SW480 (cell line): Measurements from ENCODE around the gene PTPRE.
A peak's percentile ranks its signal among the peaks of the same experiment; 100 is the strongest.

Experiments used
- DNase-seq: peaks from one replicate; pipeline ENCODE4 v3.0.0-alpha.2; 2016; ENCODE audit warnings: low spot score

Gene PTPRE

GRCh38 chr10:127926455-127926854, 19.6 kb downstream of the PTPRE start:
- DNase-seq, result no peak

GRCh38 chr10:127928021-127928806, 21.3 kb downstream of the PTPRE start:
- no peak for DNase-seq

GRCh38 chr10:127932521-127933270, 25.8 kb downstream of the PTPRE start:
- no peak for DNase-seq

GRCh38 chr10:127933271-127933670, 26.4 kb downstream of the PTPRE start:
- no peak for DNase-seq

DNA sequence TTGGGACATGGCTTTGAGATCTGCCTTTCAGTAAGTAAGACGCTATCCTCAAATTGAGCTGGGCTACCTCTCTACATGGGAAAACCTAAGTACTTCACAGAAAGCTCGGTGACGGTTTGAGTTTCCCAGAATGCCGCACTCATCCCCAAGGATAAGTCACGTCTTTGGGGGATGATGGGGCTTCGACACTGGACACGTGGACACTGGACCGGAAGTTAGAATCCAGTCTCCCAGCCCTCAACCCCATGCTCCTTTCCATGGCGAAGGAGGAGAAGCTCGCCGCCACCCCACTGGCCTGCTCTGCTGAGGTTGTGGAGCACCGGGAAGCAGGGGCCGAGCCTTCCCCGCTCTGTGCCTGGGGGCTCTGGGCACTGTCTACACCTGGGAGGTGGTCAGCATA, 27.5 kb downstream of the PTPRE start:
- no peak for DNase-seq

DNA sequence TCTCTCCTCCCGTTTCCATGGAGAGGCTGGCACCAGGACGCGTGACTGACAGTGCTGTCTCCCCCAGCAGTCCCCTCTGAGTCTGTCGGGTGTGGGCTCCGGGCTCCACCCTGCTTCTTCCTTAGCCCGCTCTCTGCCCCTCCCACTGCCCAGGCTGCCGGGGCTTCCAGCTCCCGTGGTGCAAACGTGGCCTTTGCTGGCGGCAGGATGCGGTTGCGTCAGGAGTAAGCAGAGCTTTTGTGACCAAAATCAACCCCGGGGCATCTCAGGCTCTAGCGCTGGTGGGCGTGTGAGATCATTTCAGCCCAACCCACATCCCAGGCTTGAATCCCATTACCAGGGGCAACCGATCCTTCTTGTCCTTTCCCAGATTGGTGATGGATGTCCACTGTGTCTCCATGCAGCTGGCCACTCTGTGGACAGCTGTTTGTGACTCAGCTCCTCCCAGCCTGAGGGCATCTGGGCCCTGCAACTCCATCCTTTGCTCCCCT, 28.2 kb downstream of the PTPRE start:
- DNase-seq, result no peak

GRCh38 chr10:127937069-127937468, 30.2 kb downstream of the PTPRE start:
- DNase-seq, result no peak

DNA sequence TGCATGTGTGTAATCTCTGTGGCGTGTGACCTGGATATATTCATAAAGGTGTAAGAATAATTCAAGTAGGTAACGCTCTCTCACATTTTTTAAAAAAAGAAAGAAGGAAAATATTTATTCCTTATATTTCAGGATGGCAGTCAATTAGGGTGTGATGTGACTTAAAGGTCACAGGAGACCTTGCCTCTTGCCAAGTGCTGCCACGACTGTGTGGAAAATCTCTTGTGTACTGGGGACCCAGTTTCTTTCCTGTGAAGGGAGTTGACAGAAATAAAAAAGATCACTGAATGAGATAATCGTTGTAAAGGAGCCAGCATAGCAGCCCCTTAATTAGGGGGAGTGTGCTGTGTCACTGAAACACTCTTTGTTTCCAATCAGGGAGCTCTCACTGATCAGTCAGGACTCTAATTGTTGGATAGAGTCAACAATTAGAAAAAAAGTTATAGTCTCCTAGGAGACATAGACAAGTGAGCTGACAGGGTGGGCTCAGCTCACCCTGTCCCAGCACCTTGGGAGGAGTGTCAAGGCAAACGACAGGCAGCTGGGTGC, 31.1 kb downstream of the PTPRE start:
- DNase-seq, result no peak

GRCh38 chr10:127939786-127940330, 33.0 kb downstream of the PTPRE start:
- peak; percentile 18 for DNase-seq

- DNase-seq, result no peak
Observed at GRCh38 chr10:127940866-127941640, 34.1 kb downstream of the PTPRE start.

GRCh38 chr10:127942811-127943210, 35.9 kb downstream of the PTPRE start:
- DNase-seq, result peak; percentile 40

GRCh38 chr10:127943336-127943910, 36.5 kb downstream of the PTPRE start:
- DNase-seq, result no peak

- DNase-seq, result no peak
Observed at GRCh38 chr10:127944256-127944655, 37.4 kb downstream of the PTPRE start.

DNA sequence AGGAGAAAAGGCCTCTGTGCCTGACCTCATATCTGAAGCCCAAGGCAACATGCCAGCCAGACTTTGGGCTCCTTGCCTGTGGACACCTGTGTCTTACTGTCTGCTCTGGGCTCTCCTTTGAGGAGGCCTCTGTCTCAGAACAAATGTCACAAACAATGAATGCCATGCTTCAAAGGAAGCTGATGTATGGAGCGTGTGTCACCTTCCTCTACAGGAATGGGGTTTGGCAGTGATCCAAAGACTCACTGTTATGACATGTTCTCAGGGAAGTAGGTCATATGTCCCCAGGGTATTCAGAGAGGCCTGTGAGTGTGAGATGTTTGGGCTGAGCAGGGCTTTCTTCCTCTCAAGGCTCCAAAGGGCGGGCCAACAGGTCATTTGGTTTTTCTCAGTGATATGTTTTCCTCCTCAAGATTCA, 38.4 kb downstream of the PTPRE start:
- DNase-seq, result peak; percentile 90

- no peak for DNase-seq
Observed at GRCh38 chr10:127945948-127946711, 39.2 kb downstream of the PTPRE start.

- DNase-seq, result no peak
Observed at GRCh38 chr10:127947211-127947610, 40.3 kb downstream of the PTPRE start.

- no peak for DNase-seq
Observed at GRCh38 chr10:127948791-127949190, 41.9 kb downstream of the PTPRE start.

DNA sequence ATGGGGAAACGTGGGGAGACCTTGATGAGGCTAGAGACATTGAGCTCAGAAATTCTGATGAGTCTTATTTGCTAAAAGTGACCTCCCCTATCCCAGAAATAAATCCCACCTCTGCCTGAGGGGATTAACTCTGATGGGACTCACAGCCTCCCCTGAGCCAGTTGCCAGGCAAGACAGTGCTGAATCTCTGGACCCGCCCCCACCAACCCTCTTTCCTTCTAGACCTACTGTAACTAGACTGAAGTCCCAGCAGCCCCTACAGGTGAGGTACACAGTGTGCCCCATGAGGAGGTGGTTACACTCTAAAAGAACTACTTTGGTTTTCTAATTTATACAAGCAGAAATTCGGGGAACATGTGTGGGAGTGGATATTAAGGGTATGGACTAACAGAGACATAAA, 42.9 kb downstream of the PTPRE start:
- DNase-seq, result no peak

- no peak for DNase-seq
Observed at GRCh38 chr10:127951861-127952574, 45.1 kb downstream of the PTPRE start.

GRCh38 chr10:127952575-127952869, 45.6 kb downstream of the PTPRE start:
- DNase-seq, result no peak
